Gastroesophageal sphincter (tissue), 3 donors: ENCODE data around the gene MED17.

Source experiments
- EP300 ChIP-seq: sonication (generic); formaldehyde crosslinking; IDR thresholded peaks from one replicate; pipeline ENCODE4 v1.6.1; 2017; ENCODE audit warnings: antibody characterized with exemption, mild to moderate bottlenecking
- POLR2A ChIP-seq, 2 donors: fragments of 450-650 bp; IDR thresholded peaks; one replicate each; pipeline ENCODE4 v1.6.1; 2017; ENCODE audit warnings: antibody characterized with exemption in 2 of 2, mild to moderate bottlenecking in 2 of 2, moderate library complexity in 1 of 2
- TF ChIP-seq, protein P1 (sequence below), 4 experiments: fragments of 200-600 bp in 2 of 4; fragments of 450-650 bp in 2 of 4; sonication (generic) in 1 of 4; IDR thresholded peaks; one replicate each; pipeline ENCODE4 v1.5.1; 2017 to 2019; ENCODE audit warnings: antibody characterized with exemption in 4 of 4, mild to moderate bottlenecking in 2 of 4, moderate library complexity in 2 of 4

DNA sequence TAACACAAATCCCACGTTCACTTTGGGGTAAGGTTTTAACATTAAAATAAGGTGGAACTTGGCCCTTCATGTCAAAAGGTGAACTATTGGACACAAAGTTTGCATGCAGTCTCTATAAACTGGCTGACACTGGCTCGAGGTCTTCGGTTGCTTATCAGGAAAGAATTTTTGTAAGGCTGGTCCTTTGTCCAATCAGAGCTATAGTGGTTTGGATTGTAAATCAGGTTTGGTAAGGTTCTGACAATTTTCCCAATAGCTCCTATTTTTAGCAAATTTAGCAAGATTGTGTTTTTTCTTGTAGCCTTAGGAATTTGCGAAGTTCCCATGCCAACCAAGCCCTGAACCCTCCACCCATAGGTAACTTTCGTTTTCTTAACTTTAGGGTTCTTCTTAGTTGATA lies 17.6 kb upstream of the MED17 start:
- TF ChIP-seq EP300 (no peak), POLR2A (IDR thresholded peaks at IDR 0.05) (no peak)
- TF ChIP-seq, protein P1, sequence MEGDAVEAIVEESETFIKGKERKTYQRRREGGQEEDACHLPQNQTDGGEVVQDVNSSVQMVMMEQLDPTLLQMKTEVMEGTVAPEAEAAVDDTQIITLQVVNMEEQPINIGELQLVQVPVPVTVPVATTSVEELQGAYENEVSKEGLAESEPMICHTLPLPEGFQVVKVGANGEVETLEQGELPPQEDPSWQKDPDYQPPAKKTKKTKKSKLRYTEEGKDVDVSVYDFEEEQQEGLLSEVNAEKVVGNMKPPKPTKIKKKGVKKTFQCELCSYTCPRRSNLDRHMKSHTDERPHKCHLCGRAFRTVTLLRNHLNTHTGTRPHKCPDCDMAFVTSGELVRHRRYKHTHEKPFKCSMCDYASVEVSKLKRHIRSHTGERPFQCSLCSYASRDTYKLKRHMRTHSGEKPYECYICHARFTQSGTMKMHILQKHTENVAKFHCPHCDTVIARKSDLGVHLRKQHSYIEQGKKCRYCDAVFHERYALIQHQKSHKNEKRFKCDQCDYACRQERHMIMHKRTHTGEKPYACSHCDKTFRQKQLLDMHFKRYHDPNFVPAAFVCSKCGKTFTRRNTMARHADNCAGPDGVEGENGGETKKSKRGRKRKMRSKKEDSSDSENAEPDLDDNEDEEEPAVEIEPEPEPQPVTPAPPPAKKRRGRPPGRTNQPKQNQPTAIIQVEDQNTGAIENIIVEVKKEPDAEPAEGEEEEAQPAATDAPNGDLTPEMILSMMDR (IDR thresholded peaks at IDR 0.05) = no peak
